A549 (cell line): ENCODE measurements around the gene VIM. TPM values are rescaled to one million over a fixed set of nuclear protein-coding genes. Genes with fewer than 3 reads are reported as not detected.

Experiments
- ATAC-seq, 2 experiments: fragments of 200-7000 bp in 1 of 2; fragments of >200 bp in 1 of 2; cut with Nextera tagmentation in 1 of 2; cut with Tn5 transposase in 1 of 2; 3 replicates each; pipeline versions ENCODE4 v1.8.0 to v1.9.1; 2018 to 2020; ENCODE audit warnings: mild to moderate bottlenecking in 1 of 2, moderate library complexity in 1 of 2
- CTCF ChIA-PET: fragments of 300-600 bp; sonication (Branson Sonifier 250); formaldehyde crosslinking; extraction: SDS; loops from one replicate; lab custom pipeline; 2021; ENCODE audit warnings: antibody characterized with exemption, inconsistent platforms; lab: Yijun Ruan, JAX
- POLR2A ChIA-PET: fragments of 350-600 bp; formaldehyde crosslinking; extraction: SDS; loops from one replicate; lab custom pipeline; 2021; ENCODE audit warnings: antibody characterized with exemption, inconsistent platforms; lab: Yijun Ruan, JAX
- DNase-seq, 2 experiments: peaks; one replicate each; pipeline versions ENCODE4 v3.0.0 to v3.0.0-alpha.2; 2011 to 2016; ENCODE audit warnings: low read depth in 1 of 2, low spot score in 1 of 2
- FAIRE-seq: peaks from 2 replicates; lab custom pipeline; 2011; peaks lifted over from hg19 to GRCh38; lab: Jason Lieb, UNC
- H3K27ac ChIP-seq, 2 experiments: fragments of >200 bp; sonication (Bioruptor Twin); formaldehyde crosslinking; 3 replicates each; pipeline ENCODE4 v1.5.1; 2016 to 2017
- H3K4me1 ChIP-seq: fragments of >200 bp; sonication (Bioruptor Twin); formaldehyde crosslinking; 3 replicates; pipeline ENCODE4 v1.6.1; 2016
- H3K4me2 ChIP-seq: fragments of >200 bp; sonication (Bioruptor Twin); formaldehyde crosslinking; 3 replicates; pipeline ENCODE4 v1.6.1; 2016
- H3K4me3 ChIP-seq: fragments of >200 bp; sonication (Bioruptor Twin); formaldehyde crosslinking; 3 replicates; pipeline ENCODE4 v1.5.1; 2016
- H3K9me3 ChIP-seq: fragments of >200 bp; sonication (Bioruptor Twin); formaldehyde crosslinking; 3 replicates; pipeline ENCODE4 v1.6.1; 2016
- CBX8 ChIP-seq: fragments of 200-600 bp; sonication (generic); IDR thresholded peaks from 2 replicates; pipeline ENCODE4 v1.6.1; 2016
- CEBPB ChIP-seq, 2 experiments: fragments of >200 bp in 1 of 2; sonication (Bioruptor Twin) in 1 of 2; formaldehyde crosslinking in 1 of 2; IDR thresholded peaks; 2 replicates each; pipeline ENCODE4 v1.6.1; 2012 to 2016
- CHD2 ChIP-seq: fragments of 150-350 bp; IDR thresholded peaks from 2 replicates; pipeline ENCODE4 v1.6.1; 2014; ENCODE audit warnings: low read length; ENCODE audit not compliant: partially characterized antibody
- CHD4 ChIP-seq: fragments of 200-600 bp; sonication (generic); IDR thresholded peaks from 2 replicates; pipeline ENCODE4 v1.6.1; 2016; ENCODE audit warnings: antibody characterized with exemption, mild to moderate bottlenecking, borderline replicate concordance
- CTCF ChIP-seq: fragments of >200 bp; sonication (Bioruptor Twin); formaldehyde crosslinking; IDR thresholded peaks from 3 replicates; pipeline ENCODE4 v1.5.1; 2016
- E2F6 ChIP-seq: IDR thresholded peaks from 2 replicates; pipeline ENCODE4 v1.6.1; 2012; ENCODE audit warnings: low read depth, borderline replicate concordance
- EHF ChIP-seq: fragments of 250-450 bp; sonication (Bioruptor Pico); IDR thresholded peaks from 2 replicates; pipeline ENCODE4 v1.5.0; 2020; ENCODE audit warnings: mild to moderate bottlenecking
- EHMT2 ChIP-seq: fragments of 200-600 bp; sonication (generic); IDR thresholded peaks from 2 replicates; pipeline ENCODE4 v1.6.1; 2016; ENCODE audit warnings: antibody characterized with exemption, low read depth, mild to moderate bottlenecking, moderate library complexity
- EP300 ChIP-seq, 2 experiments: fragments of >200 bp; sonication (Bioruptor Twin); formaldehyde crosslinking; IDR thresholded peaks; 2 replicates in 1 of 2; 3 replicates in 1 of 2; pipeline ENCODE4 v1.6.1; 2016 to 2017
- ESRRA ChIP-seq: fragments of 150-350 bp; IDR thresholded peaks from 2 replicates; pipeline ENCODE4 v1.6.1; 2014; ENCODE audit warnings: mild to moderate bottlenecking, low read length, borderline replicate concordance
- FOSB ChIP-seq: fragments of 250-450 bp; sonication (Bioruptor Pico); IDR thresholded peaks from 2 replicates; pipeline ENCODE4 v1.5.0; 2020; ENCODE audit warnings: mild to moderate bottlenecking, moderate library complexity
- HDAC2 ChIP-seq: fragments of 200-600 bp; sonication (generic); IDR thresholded peaks from 2 replicates; pipeline ENCODE4 v1.6.1; 2016
- JUN ChIP-seq, 2 experiments: fragments of >200 bp; sonication (Bioruptor Twin); formaldehyde crosslinking; IDR thresholded peaks; 2 replicates in 1 of 2; 3 replicates in 1 of 2; pipeline ENCODE4 v1.6.1; 2016 to 2017
- MYC ChIP-seq: IDR thresholded peaks from 2 replicates; pipeline ENCODE4 v1.6.1; 2012; ENCODE audit warnings: mild to moderate bottlenecking, inconsistent platforms, low read length, improper control_type of control experiment, borderline replicate concordance
- PBX3 ChIP-seq: IDR thresholded peaks from 2 replicates; pipeline ENCODE4 v1.6.1; 2012
- PHF8 ChIP-seq: fragments of 200-600 bp; sonication (generic); IDR thresholded peaks from 2 replicates; pipeline ENCODE4 v1.6.1; 2016; ENCODE audit warnings: low read depth, mild to moderate bottlenecking, antibody characterized with exemption, moderate library complexity, borderline replicate concordance
- POLR2AphosphoS2 ChIP-seq: conservative IDR thresholded peaks from 2 replicates; pipeline ENCODE4 v1.6.1; 2012; ENCODE audit warnings: low read length, improper control_type of control experiment, inconsistent platforms
- RAD21 ChIP-seq, 2 experiments: fragments of >200 bp in 1 of 2; sonication (Bioruptor Twin) in 1 of 2; formaldehyde crosslinking in 1 of 2; IDR thresholded peaks in 1 of 2; conservative IDR thresholded peaks in 1 of 2; 2 replicates in 1 of 2; 3 replicates in 1 of 2; pipeline ENCODE4 v1.6.1; 2012 to 2018; ENCODE audit warnings: inconsistent platforms in 1 of 2
- RARB ChIP-seq: fragments of 250-450 bp; sonication (Bioruptor Pico); IDR thresholded peaks from 2 replicates; pipeline ENCODE4 v1.8.0; 2021; ENCODE audit warnings: mild to moderate bottlenecking, moderate library complexity
- REST ChIP-seq: fragments of 200-600 bp; sonication (generic); IDR thresholded peaks from 2 replicates; pipeline ENCODE4 v1.6.1; 2016; ENCODE audit warnings: antibody characterized with exemption, mild to moderate bottlenecking, moderate library complexity
- TFCP2L1 ChIP-seq: fragments of 250-450 bp; sonication (Bioruptor Pico); IDR thresholded peaks from 2 replicates; pipeline ENCODE4 v1.5.0; 2021; ENCODE audit warnings: mild to moderate bottlenecking
- TP53 ChIP-seq: fragments of 250-450 bp; sonication (Bioruptor Pico); IDR thresholded peaks from 2 replicates; pipeline ENCODE4 v1.5.0; 2021; ENCODE audit warnings: mild to moderate bottlenecking, moderate library complexity
- ZC3H11A ChIP-seq: fragments of 450-650 bp; IDR thresholded peaks from 2 replicates; pipeline ENCODE4 v1.6.1; 2014; ENCODE audit warnings: antibody characterized with exemption, mild to moderate bottlenecking
- ZNF302 ChIP-seq: fragments of 250-450 bp; sonication (Bioruptor Pico); IDR thresholded peaks from 2 replicates; pipeline ENCODE4 v1.9.0; 2021; ENCODE audit warnings: inconsistent platforms, mild to moderate bottlenecking, moderate library complexity
- WGBS: methylation state at CpG from one replicate; pipeline ENCODE4 v1.1.6; 2017; ENCODE audit errors: missing lambda C conversion rate; 5-methylcytosine and 5-hydroxymethylcytosine counted together
- polyA plus RNA-seq, 4 experiments: library from polyadenylated mRNA; depleted of rRNA in 3 of 4; stranded (reverse); fragments of >200 nt; fragmentation: RNase III in 1 of 4; extraction: RNeasy Plus Mini Kit Qiagen cat#74134 plus additional on column Dnase treatment in 1 of 4; gene quantifications; 2 replicates in 3 of 4; 3 replicates in 1 of 4; pipeline ENCODE4 v1.2.3, GENCODE V29; 2011 to 2017

VIM gene
- polyA plus RNA-seq, 2 of the 4 experiments (the other 2 are of a cell fraction) = 830 to 848 TPM

GRCh38 chr10:17240616-17241015, 12.6 kb downstream of the VIM start:
- ChIA-PET CTCF (interaction anchor here (1.1 kb wide), 1 partner anchor 10 kb away, joined by 3 read pairs; no protein-coding TSS in a partner anchor), POLR2A (no interaction called here)
- no peak for ATAC-seq
- Histone ChIP-seq H3K9me3 (no peaks in the 10 kb centered on the region), H3K4me3 (no peak overlapping the region), H3K4me1 (peaks cover 3% of the 10 kb centered on the region; the same call in 2 of the 3 replicates), H3K4me2 (no peak overlapping the region), H3K27ac (no peak overlapping the region)
- no peak for DNase-seq
- no peak for TF ChIP-seq EHMT2
- no peak for TF ChIP-seq ZNF302 (CRISPR knock-in tag)
- no peak for TF ChIP-seq FOSB
- no peak for TF ChIP-seq TP53
- no peak for TF ChIP-seq EP300 (IDR thresholded peaks at IDR 0.05)
- no peak for TF ChIP-seq EHF (CRISPR knock-in tag)
- TF ChIP-seq CBX8 = no peak
- 90% methylated on average over 4 of the region's 4 CpGs for WGBS
- FAIRE-seq = no peak

GRCh38 chr10:17241611-17242333, 13.7 kb downstream of the VIM start:
- no peak overlapping the region for H3K27ac ChIP-seq
- no peak for DNase-seq
- ChIA-PET POLR2A (interaction anchor here (0.8 kb wide), 1 partner anchor 11 kb away, joined by 5 read pairs; no protein-coding TSS in a partner anchor), CTCF (interaction anchor here (0.6 to 1.3 kb wide), 5 partner anchors 11 to 1031 kb away, joined by 3 to 7 read pairs (median 3); no protein-coding TSS in a partner anchor)
- no peak for FAIRE-seq
- 0 out of 3 replicates have a peak, but pooled peaks cover under 1% of the 10 kb centered on the region for H3K9me3 ChIP-seq
- peaks cover 3% of the 10 kb centered on the region; the same call in 1 of the 3 replicates for H3K4me1 ChIP-seq
- TF ChIP-seq CHD4 (no peak), HDAC2 (no peak), REST (no peak), RARB (CRISPR knock-in tag) (no peak), CEBPB (IDR thresholded peaks at IDR 0.05) (no peak), JUN (IDR thresholded peaks at IDR 0.05) (no peak), ZNF302 (CRISPR knock-in tag) (no peak)
- 65% methylated on average over 5 of the region's 5 CpGs for WGBS
- no peak overlapping the region for H3K4me3 ChIP-seq
- no peak overlapping the region for H3K4me2 ChIP-seq
- no peak for ATAC-seq

GRCh38 chr10:17244700-17245365, 16.8 kb downstream of the VIM start:
- no peak overlapping the region for H3K4me2 ChIP-seq
- H3K9me3 ChIP-seq = peaks cover 9% of the 10 kb centered on the region
- ATAC-seq = no peak
- H3K4me1 ChIP-seq = no peaks in the 10 kb centered on the region
- no peak for FAIRE-seq
- no peak overlapping the region for H3K27ac ChIP-seq
- DNase-seq = no peak
- TF ChIP-seq PBX3 (no peak), ZC3H11A (no peak), PHF8 (no peak), CHD4 (no peak), CTCF (no peak), ESRRA (no peak), CBX8 (no peak), TFCP2L1 (CRISPR knock-in tag) (no peak), RAD21 (conservative IDR thresholded peaks at IDR 0.05 in 1 of 2, IDR thresholded peaks at IDR 0.05 in 1 of 2) (no peak), CHD2 (no peak), POLR2AphosphoS2 (no peak), MYC (no peak), E2F6 (no peak)
- H3K4me3 ChIP-seq = no peak overlapping the region
- ChIA-PET POLR2A (no interaction called here), CTCF (interaction anchor here (0.7 to 1.1 kb wide), 2 partner anchors 380 to 972 kb away, joined by 3 to 4 read pairs; no protein-coding TSS in a partner anchor)
